ENCODE data around the gene CES4A.
A peak's percentile ranks its signal among the peaks of the same experiment; 100 is the strongest.

CES4A gene

DNA sequence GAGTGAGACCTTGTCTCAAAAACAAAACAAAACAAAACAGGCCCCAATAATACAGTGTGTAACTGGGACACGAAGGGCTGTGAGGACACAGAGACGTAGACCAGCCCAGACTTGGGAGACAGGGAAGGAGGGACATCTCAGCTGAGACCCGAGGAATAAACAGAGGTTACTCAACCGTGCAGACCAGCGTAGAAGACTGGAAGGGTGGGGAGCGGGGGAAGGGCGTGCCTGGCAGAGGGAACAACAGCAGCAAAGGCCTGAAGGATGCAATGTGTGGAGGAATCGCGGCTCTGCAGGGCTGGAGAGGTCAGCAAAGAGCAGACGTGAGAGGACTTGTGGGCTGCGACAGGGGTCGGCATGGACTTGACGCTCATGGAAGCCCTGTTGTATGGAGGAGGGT, 11.6 kb upstream of the CES4A start:
- no peak overlapping the region for H3K4me3 ChIP-seq (replicated peaks; ENCODE audit: low read depth, low read length)
- TF ChIP-seq, protein P1, sequence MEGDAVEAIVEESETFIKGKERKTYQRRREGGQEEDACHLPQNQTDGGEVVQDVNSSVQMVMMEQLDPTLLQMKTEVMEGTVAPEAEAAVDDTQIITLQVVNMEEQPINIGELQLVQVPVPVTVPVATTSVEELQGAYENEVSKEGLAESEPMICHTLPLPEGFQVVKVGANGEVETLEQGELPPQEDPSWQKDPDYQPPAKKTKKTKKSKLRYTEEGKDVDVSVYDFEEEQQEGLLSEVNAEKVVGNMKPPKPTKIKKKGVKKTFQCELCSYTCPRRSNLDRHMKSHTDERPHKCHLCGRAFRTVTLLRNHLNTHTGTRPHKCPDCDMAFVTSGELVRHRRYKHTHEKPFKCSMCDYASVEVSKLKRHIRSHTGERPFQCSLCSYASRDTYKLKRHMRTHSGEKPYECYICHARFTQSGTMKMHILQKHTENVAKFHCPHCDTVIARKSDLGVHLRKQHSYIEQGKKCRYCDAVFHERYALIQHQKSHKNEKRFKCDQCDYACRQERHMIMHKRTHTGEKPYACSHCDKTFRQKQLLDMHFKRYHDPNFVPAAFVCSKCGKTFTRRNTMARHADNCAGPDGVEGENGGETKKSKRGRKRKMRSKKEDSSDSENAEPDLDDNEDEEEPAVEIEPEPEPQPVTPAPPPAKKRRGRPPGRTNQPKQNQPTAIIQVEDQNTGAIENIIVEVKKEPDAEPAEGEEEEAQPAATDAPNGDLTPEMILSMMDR (IDR thresholded peaks at IDR 0.05; ENCODE audit: low read length, missing control alignments) = no peak
- no peak for DNase-seq (ENCODE audit: low read depth)

DNA sequence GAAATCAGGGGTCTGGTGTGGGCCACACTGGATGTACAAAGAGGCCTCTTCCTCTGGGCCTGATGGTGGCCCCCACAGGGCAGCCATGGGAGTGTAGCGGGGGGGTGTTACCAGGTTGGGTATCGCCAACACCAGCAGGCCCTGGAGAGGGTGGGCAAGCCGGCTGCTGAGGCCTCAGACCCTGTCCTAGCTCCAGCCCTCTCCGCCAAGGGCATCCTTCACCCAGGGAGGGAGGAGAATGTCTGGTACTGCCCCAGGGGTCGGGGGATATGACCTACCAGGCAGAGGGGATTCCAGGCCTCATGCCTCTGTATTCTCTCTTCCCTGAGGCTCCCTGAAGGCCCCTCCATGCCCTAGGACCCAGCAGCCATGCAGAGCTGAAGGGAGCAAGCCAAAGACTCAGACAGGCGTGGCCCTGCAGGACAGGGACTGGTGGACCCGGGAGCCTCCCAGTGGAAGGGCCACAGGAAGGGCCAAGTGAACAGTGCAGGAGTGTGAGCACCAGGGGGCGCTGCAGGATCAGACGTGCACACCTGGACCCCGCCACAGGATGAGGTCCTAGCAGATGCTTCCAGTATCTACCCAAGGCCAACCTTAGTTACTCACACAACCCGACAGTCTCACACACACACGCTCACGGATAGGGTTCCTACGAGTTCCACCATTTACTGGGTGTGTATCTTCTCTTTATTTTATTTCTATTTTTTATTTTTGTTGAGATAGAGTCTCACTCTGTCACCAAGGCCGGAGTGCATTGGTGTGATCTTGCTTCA, 10.9 kb upstream of the CES4A start:
- peak; percentile 85 for DNase-seq (ENCODE audit: low read depth)
- H3K4me3 ChIP-seq (replicated peaks; ENCODE audit: low read depth, low read length) = no peak overlapping the region
- TF ChIP-seq, protein P1 (IDR thresholded peaks at IDR 0.05; ENCODE audit: low read length, missing control alignments) = peak; percentile 84

DNA sequence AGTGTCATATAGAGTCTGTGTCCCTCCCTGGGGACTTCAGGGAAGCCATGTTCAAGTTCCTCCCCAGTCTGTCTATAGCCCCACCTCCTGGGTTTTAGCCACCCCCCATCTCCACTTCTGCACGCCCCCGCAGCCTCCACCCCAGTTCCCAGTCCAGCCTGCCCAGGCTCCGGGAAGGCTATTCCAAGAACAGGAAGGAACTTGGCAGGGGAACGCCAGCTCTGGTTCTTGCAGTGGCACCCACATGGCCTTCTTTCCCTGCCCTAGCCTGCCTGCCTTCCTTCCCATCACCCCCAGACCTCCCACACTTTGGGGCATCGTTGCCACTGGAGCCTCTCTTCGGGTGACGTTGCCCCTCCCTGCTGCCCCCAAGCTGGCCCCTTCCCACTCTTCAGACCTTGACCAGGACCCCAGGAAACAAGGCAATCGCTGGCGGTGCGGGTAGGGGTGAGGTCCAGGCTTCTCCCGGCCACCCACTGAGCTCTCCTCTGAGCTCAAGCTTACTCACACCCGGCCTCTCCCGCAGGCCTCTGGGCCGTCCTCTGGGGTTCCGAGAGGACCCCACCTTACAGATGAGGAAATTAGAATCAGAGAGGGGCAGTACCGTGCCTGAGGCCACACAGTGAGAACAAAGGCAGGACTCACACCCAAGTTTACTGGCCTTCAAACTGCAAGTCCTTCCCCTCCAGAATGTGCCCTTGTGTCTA, 9.2 kb upstream of the CES4A start:
- DNase-seq (ENCODE audit: low read depth) = peak; percentile 22
- TF ChIP-seq, protein P1 (IDR thresholded peaks at IDR 0.05; ENCODE audit: low read length, missing control alignments) = no peak
- H3K4me3 ChIP-seq (replicated peaks; ENCODE audit: low read depth, low read length) = no peak overlapping the region

DNA sequence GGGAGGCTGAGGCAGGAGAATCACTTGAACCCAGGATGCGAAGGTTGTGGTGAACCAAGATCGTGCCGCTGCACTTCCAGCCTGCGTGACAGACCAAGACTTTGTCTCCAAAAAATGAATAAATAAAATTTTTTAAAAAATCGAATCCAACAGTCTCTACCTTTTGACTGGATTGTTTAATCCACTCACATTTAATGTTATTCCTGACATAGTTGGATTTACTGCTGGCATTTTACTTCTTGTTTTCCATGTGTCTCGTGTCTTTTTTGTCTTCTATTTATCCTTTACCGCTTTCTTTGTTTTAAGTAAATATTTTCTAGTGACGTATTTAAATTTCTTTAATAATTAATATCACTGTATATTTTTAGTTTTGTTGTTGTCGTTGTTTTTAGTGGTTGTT, 5.4 kb upstream of the CES4A start:
- no peak for DNase-seq (ENCODE audit: low read depth)
- TF ChIP-seq, protein P1 (IDR thresholded peaks at IDR 0.05; ENCODE audit: low read length, missing control alignments) = no peak
- no peak overlapping the region for H3K4me3 ChIP-seq (replicated peaks; ENCODE audit: low read depth, low read length)

DNA sequence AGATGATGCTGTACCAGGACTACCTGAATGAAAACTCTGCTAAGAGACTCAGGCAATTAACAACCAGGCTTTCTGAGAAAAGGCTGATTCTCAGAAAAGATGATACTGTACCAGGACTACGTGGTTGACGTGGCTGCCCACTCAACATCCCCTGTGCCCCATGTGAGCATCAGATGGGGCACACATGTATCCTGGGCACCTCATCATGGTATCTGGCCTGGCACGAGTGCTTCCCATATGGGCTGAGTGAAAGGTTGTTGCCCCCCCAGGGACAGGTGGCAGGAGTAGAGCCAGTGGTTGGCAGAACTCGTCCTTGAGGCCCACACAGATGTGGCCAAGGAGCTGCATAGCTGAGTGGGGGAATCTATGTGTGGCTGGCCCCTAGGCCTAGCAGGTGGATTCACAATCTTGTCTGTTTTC, 3.5 kb upstream of the CES4A start:
- DNase-seq (ENCODE audit: low read depth) = no peak
- TF ChIP-seq, protein P1 (IDR thresholded peaks at IDR 0.05; ENCODE audit: low read length, missing control alignments) = no peak
- H3K4me3 ChIP-seq (replicated peaks; ENCODE audit: low read depth, low read length) = no peak overlapping the region

- TF ChIP-seq, protein P1 (IDR thresholded peaks at IDR 0.05; ENCODE audit: low read length, missing control alignments) = no peak
- DNase-seq (ENCODE audit: low read depth) = no peak
- H3K4me3 ChIP-seq (replicated peaks; ENCODE audit: low read depth, low read length) = no peak overlapping the region
Measured at GRCh38 chr16:66986559-66986958, 1.8 kb upstream of the CES4A start.

All from fibroblast of pulmonary artery (primary cell).